ENCODE data around the gene MALAT1. TPM values are rescaled to one million over a fixed set of nuclear protein-coding genes. Genes with fewer than 3 reads are reported as not detected.

MALAT1 gene
- total RNA-seq, 1 donor from 2014 or later, result 1,605 TPM

GRCh38 chr11:65549096-65549495 lies 50.3 kb downstream of the MALAT1 start:
- Histone ChIP-seq H3K27me3 (ENCODE audit: control insufficient read depth, insufficient read depth, low read length) (no peaks in the 10 kb centered on the region), H3K4me3 (ENCODE audit: low read depth, low read length) (no peak overlapping the region), H3K36me3 (ENCODE audit: control insufficient read depth, insufficient read depth, low read length) (peaks cover 7% of the 10 kb centered on the region)
- DNase-seq (ENCODE audit: low read depth), result no peak
- no peak for TF ChIP-seq CTCF (IDR thresholded peaks at IDR 0.05; ENCODE audit: insufficient read depth, low read length, poor library complexity, severe bottlenecking)

GRCh38 chr11:65551572-65552387 lies 52.9 kb downstream of the MALAT1 start:
- no peaks in the 10 kb centered on the region for H3K27me3 ChIP-seq (ENCODE audit: control insufficient read depth, insufficient read depth, low read length)
- TF ChIP-seq CTCF (IDR thresholded peaks at IDR 0.05; ENCODE audit: insufficient read depth, low read length, poor library complexity, severe bottlenecking), result peak; percentile 58
- H3K4me3 ChIP-seq (ENCODE audit: low read depth, low read length), result no peak overlapping the region
- no peak for DNase-seq (ENCODE audit: low read depth)
- peaks cover 7% of the 10 kb centered on the region for H3K36me3 ChIP-seq (ENCODE audit: control insufficient read depth, insufficient read depth, low read length)

GRCh38 chr11:65552388-65552951 lies 53.6 kb downstream of the MALAT1 start:
- Histone ChIP-seq H3K27me3 (ENCODE audit: control insufficient read depth, insufficient read depth, low read length) (no peaks in the 10 kb centered on the region), H3K36me3 (ENCODE audit: control insufficient read depth, insufficient read depth, low read length) (peaks cover 7% of the 10 kb centered on the region), H3K4me3 (ENCODE audit: low read depth, low read length) (no peak overlapping the region)
- DNase-seq (ENCODE audit: low read depth), result no peak
- TF ChIP-seq CTCF (IDR thresholded peaks at IDR 0.05; ENCODE audit: insufficient read depth, low read length, poor library complexity, severe bottlenecking), result no peak

GRCh38 chr11:65553301-65554001 lies 54.6 kb downstream of the MALAT1 start:
- TF ChIP-seq CTCF (IDR thresholded peaks at IDR 0.05; ENCODE audit: insufficient read depth, low read length, poor library complexity, severe bottlenecking), result no peak
- Histone ChIP-seq H3K27me3 (ENCODE audit: control insufficient read depth, insufficient read depth, low read length) (no peaks in the 10 kb centered on the region), H3K4me3 (ENCODE audit: low read depth, low read length) (no peak overlapping the region)

GRCh38 chr11:65554057-65554818 lies 55.4 kb downstream of the MALAT1 start:
- no peaks in the 10 kb centered on the region for H3K27me3 ChIP-seq (ENCODE audit: control insufficient read depth, insufficient read depth, low read length)
- H3K4me3 ChIP-seq (ENCODE audit: low read depth, low read length), result no peak overlapping the region
- DNase-seq (ENCODE audit: low read depth), result no peak
- TF ChIP-seq CTCF (IDR thresholded peaks at IDR 0.05; ENCODE audit: insufficient read depth, low read length, poor library complexity, severe bottlenecking), result no peak
- H3K36me3 ChIP-seq (ENCODE audit: control insufficient read depth, insufficient read depth, low read length), result peaks cover 7% of the 10 kb centered on the region

More at GRCh38 chr11:65553301-65554001, 54.6 kb downstream of the MALAT1 start:
- DNase-seq (ENCODE audit: low read depth), result no peak
- peaks cover 7% of the 10 kb centered on the region for H3K36me3 ChIP-seq (ENCODE audit: control insufficient read depth, insufficient read depth, low read length)
